MM.1S (cell line): Measurements from ENCODE around the gene SAXO1.

ENCODE experiments used
- CTCF ChIP-seq: fragments of 300-600 bp; sonication (generic); IDR thresholded peaks from 2 replicates; pipeline ENCODE4 v1.5.1; 2016; ENCODE audit warnings: antibody characterized with exemption, low read length, mixed read lengths
- EZH2 ChIP-seq: fragments of 300-600 bp; sonication (generic); optimal IDR thresholded peaks from 2 replicates; pipeline ENCODE3; 2017; ENCODE audit warnings: low read depth, mild to moderate bottlenecking, antibody characterized with exemption, low read length, mixed read lengths

- TF ChIP-seq CTCF (no peak), EZH2 (no peak)
Measured at GRCh38 chr9:18936094-18936871, 96.7 kb downstream of the SAXO1 start.
